Stimulated activated CD4-positive, alpha-beta T cell treated with anti-CD3 and anti-CD28 coated beads, Interleukin-12 subunit alpha, Interleukin-12 subunit beta, amount 100 ng/mL, for 48 hours (primary cell): ENCODE measurements around the gene CD46.

ENCODE experiments used
- DNase-seq, 3 donors: peaks; one replicate each; pipeline ENCODE4 v3.0.0-alpha.2; 2020; ENCODE audit warnings: low read depth in 2 of 3, low spot score in 1 of 3

Gene CD46

DNA sequence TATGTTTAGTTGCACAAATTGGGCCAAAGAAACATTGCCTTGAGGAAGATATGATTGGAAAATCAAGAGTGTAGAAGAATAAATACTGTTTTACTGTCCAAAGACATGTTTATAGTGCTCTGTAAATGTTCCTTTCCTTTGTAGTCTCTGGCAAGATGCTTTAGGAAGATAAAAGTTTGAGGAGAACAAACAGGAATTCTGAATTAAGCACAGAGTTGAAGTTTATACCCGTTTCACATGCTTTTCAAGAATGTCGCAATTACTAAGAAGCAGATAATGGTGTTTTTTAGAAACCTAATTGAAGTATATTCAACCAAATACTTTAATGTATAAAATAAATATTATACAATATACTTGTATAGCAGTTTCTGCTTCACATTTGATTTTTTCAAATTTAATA lies 43.0 kb downstream of the CD46 start:
- no peak for DNase-seq

DNA sequence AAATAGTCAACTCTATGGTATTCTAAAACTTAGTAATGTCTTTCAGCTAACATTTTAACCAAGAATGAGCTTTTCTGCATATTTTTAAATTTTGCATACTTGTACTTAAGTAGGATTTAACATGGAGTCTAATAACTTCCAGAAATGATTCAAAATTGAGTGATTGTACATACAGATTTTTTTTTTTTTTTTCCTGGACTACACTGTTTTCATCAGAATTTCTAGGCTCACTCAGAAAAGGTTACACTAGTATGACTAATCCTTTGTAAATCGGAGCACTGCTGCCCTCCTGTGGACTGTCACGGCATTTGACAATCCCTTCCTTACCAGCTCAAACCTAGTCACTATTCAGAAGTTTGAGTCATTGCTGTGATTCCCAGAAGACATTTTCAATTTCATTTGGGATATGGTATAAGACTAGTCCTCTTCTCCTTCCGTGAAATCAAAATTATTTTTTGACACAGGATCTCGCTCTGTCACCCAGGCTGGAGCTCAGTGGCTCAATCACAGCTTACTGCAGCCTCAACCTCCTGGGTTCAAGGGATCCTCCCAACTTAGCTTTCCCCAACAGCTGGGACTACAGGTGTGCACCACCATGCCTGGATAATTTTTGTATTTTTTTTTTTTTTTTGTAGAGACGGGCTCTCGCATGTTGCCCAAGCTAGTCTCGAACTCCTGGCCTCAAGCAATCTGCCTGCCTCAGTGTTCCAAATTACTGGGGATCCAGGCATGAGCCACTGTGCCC lies 45.5 kb downstream of the CD46 start:
- DNase-seq, result peak; percentile 67 to 80 (median 75)

DNA sequence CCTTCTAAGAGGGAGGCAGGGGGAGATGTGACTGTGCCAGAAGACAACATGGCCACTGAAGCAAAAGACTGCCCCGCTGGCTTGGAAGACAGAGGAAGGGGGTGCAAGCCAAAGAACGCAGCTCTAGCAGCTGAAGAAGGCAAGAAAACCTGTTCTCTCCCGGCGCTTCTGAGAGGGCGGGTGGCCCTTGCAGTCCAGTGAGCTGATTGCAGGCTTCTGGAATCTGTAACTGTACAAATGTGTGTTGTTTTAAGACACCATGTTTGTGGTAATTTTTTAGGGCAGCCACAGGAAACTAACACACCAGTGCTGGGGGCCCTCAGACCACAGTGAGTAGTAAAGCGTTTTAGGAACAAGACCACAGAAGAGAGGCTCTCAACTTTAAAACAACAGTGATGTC lies 47.0 kb downstream of the CD46 start:
- no peak for DNase-seq

DNA sequence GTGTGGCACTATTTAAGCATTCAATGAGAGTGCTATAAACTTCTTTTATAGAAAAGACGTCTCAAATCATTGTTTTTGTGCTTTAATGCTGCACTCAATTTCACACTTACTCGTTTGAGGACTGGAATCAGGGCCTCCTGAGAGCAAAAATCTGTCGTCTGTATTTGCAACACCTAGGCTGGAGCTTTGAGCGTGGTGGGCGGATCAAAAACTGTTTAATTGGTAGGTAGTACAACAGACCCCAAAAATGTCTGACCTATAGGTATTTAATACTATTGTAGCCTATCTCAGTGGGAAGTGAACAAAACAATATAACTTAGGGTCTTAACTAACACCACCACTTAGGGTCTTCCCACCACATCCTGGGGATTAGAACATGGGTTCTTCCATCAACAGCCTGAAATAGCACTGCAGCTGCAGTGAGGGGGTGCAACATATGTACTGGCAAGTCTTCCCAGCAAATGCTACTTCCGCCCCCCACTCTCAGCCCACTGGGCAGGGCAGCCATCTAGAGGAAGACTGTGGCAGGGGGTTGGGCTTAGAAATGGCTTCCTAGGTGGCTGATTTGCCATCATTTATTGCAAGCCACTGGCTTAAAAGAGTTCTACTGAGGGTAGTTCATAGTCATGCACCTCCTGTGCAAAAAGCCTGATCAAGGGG lies 48.3 kb downstream of the CD46 start:
- no peak for DNase-seq

DNA sequence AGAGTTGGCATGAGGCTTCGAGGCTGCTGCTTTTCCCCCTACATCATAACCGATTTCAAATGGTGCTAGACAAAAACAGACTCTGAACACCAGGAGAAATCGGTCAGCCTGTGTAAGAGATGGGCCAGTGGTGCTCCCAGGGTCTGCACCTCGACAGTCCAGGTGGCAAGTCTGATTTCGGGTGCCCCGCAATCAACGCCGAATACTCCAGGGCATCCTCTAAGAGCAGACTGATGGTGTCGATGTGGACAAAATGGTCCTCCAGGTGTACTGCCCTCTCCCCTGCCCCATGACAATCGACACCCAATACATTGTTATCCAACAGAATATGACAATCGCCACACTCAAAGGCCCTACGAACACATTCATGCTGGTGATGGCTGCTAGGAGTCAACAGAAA lies 50.0 kb downstream of the CD46 start:
- DNase-seq, result no peak

DNA sequence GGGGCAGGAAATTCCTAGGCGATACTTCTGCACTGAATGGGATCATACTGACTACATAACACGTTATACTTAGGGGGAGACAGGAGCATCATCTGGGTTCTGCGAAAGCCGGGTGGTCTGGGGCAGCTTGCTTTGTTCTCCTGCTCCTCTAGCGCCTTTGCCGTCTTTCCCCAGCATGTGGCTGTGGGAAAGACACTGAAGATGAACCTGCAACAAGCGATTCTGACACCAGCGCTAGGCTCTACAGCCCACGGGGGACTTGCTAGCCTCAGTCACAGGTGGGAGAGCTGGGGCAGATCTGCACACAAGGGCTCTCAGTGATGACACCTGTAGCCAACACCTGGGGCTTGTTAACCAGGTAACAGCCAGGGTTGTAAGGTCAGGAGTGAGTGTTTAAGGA lies 51.8 kb downstream of the CD46 start:
- no peak for DNase-seq

DNA sequence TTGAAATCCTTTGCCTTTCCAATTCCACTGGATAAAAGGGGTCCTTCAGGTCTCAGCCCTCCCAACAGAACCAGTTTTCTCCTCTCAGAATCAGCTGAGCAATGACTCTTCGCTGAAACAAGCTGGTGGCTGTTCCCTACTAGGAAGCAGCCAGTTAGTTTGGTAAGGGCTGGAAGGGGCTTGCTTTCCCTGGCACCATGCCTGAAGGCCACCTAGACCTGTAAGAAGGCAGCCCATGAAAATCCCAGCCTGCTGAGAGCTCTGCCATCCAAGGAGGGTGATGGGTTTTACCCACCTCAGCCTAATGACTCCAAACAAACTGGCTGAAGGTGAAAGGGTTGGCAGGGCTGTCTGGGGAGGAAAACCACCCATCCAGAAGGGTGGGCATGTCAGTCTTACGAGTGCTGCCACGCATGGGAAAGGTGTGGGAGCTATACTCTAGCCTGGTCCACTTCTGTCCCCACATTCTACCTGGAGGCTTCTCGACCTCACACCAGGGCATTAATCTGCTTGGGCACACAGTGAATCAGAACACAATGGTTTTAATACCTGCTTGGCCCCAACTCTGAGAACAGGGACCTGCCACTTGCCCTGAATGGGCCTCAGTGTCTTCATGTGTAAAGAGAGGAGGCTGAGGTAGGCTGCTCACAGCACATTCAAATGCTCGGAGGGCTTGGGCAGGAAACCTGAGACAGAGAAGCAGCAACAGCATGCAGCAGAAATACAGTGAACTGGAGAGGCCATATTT lies 53.0 kb downstream of the CD46 start:
- no peak for DNase-seq

DNA sequence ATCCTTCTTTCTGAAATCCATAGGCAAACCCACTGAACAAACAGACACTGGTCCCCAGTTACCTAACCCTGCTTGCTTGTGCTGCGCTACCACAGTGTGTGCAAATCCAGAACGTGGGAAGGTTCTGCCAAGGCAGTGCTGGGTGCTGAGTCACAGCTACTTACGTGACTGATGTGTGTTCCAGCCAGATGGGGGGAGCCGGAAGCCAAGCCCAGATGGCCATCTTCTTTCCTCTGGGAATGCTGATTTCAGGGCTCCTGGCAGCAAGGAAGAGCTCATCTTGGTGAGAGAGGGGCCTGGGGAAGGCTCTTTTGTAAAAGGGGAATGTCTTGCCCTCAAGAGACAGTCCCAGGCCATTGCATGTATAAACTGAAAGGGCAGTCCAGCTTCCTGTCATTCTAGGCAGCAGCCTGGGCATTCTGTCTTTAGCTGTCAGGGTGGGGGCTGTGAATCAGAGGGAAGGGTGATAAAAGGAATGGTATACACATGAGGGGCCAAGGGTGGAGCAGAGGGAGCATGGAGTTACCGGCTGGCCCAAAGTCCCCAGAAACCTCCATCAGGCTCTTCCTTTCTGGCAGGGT lies 54.1 kb downstream of the CD46 start:
- no peak for DNase-seq

DNA sequence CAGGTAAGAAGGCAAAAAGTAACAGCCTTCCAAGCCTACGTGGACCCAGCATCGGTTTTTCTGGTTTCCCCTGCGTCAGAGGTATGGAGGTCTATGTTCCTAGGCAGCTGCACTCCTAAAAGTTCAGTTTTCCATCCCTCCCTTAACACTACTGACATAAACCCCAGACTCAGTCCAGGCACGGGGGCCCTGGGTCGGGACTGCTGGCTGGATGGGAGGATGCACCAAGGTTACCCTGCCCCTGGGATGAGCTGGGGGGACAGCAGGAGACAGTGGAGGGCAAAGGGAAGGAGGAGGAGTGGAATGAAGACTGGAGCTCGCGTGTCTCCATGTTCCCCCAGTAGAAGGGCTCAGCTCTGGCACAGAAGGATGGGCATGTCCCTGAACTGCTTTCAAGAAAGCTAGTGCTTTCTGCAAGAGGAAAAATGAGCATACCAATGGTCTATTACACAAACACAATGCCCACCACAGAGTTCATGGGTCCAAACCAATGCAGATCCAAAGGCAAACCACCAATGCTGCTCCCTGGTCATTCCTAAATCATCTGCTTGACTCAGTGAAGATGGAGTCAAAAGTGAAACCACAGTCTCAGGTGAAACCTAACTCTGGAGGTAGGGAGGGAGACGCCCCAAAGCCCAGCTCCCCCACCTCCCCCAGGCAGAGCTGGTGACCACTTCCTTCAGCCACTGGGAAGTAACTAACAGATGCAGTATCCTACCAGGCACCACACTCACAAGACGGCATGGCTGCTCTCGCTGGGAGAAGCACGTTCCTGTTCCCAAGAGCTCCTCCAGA lies 54.9 kb downstream of the CD46 start:
- DNase-seq, result no peak

DNA sequence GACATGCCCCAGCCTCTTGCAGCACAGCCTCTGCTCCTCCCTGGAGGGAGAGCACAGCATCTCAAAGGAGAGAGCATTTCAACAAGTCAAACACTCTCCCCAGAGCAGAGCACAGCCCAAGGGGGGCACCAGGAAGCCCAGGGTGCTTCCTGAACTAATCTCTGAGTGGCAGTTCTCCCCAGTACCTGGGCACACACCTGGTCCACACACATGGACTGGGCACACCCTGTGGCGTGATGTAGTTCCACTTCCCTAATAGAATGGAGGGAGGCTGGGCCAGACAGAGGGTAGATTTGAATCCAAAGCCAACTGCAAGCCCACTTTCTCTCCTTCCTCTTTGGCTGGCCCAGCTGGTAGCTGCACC lies 55.5 kb downstream of the CD46 start:
- no peak for DNase-seq

DNA sequence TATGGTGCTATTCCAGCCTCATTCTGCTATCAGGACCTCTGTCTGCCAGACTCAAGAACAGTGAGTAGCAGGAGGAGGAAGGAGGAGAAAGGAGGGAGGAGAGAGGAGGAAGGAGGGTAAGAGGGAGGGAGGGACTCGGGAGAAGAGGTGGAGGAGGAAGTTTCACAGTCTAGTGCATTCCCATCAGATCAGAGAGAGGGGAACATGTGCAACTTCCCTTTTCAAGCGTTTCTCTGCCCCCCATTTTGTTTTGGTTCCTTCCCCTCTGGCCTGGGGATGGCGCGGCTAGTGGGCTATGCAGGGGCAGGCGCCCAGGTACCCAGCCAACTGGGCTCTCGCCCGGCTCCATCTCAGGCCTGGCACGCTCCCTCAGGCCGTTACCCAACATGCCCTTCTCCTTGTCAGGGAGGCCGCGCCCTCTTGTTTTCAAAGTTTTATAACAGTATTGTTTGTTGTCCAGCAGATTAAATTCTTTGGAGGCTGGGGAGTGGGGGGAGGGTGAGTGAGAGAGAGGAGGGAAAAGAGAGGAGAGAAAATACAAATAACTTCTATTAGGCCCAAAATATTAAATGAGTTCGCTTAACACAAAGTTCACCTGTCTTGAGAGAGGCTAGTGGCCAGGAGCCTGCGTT lies 56.0 kb downstream of the CD46 start:
- DNase-seq, result no peak

DNA sequence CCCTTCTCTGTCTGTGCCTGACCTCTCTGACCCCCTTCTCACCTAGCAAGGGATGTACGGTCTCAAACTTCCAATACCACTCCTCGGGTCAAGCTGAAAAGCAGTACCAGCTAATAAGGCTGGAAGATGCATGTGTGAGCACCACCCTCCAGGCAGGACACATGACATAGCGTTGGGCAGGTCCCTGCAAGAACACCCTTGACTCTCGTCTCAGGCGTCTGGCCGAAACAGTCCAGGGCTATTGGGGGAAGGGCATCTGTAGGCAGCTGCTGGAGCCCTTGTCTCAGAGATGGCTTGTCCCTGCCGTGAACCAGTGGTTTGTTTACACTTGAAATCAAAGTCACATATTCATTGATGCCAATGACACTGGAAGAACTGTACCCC lies 56.5 kb downstream of the CD46 start:
- no peak for DNase-seq

DNA sequence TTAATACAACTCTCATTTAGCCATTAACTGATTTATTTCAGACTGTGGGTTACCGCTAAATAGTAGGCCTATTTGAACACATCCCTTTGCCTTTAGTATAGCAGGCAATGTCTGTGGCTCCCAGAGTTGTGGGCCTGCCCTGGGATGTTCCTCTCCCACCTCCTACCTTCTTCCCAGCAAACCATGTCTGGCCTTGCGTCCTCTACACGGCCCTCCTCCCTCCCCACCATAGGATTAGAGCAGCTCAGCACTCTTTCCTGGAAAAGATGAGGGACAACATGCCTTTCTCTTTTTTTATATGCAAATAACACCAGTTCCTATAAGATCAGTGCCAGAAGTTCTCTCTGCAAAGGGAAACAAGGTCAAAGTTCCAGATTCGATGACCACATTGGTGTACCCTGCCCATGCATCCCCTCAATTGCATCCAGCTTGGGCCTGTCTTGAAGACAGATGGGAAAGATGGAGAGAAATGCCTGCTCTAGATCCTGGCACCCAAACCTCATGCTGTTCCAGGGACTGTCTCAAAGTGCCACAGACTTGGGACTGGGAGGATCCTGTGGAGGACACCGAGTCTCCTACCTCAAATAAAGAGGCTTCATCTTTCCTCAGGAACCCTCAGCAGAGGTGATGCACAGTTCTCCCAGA lies 57.2 kb downstream of the CD46 start:
- no peak for DNase-seq

DNA sequence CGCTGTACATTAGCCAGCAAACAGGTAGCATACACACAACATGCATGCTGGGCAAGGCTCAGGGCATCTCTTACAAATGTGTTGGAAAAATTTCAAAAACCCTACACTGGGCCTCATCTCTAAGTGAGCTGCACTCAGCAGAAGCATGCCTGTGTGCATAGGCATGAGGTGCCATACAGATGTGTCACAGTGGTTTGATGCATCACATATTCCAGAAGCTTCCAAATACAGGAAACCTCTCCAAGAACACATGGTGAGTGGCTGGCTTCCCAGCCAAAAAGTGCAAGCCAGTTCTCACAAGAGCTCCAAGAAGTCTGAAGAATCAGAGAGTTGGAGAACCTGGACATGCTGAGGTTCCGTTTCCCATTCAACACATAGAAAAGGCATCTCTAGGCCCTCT lies 58.3 kb downstream of the CD46 start:
- DNase-seq, result no peak

DNA sequence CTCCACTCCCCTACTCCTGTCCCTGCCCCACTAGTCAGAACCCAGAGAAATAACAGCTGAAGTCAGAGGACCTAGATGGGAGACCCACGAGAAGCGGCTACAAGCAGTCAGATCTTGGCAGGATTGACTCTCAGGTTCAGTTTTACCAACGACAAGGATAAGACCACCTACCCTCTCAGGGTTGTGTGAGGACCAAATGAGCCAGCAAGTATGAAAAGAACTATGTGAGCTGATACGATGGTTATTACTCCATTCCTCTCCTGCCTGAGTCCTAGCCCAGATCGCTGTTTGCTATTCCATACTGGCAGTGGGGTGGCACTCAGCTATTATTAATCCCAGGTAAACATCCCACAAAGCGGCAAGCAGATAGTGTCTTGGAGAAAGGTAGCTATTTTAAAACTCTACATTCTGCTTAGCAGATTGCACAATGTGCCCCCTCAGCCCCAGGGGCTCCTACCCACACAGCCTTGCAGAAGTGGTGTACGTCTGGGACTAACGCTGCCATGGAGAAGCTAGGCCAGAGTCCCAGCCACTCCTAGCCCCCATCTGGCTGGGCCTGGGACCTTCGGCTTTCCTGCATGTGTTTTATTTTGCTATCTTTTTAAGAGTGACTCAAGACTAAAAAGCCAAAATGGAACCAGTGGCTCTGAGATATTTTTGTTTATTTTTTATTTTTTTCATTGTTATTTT lies 58.9 kb downstream of the CD46 start:
- no peak for DNase-seq

DNA sequence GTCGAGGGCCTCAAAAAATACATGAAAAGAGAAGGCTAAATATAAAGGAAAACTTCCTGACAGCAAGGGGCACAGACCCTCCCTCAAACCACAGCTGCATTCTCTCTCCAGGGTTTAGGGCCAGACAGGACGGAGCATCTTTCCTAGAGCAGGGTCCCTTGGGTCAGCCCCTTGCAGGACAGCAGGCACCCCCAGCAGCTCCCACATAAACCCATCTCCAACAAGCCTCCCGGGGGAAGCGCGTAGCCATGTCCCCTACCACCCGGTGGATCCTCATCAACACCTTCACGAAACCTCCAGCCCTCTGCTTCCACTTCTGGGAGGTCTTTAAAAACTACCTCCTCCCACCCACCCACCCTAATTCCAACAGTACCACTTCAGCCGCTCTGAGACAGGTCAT lies 59.5 kb downstream of the CD46 start:
- DNase-seq, result no peak

DNA sequence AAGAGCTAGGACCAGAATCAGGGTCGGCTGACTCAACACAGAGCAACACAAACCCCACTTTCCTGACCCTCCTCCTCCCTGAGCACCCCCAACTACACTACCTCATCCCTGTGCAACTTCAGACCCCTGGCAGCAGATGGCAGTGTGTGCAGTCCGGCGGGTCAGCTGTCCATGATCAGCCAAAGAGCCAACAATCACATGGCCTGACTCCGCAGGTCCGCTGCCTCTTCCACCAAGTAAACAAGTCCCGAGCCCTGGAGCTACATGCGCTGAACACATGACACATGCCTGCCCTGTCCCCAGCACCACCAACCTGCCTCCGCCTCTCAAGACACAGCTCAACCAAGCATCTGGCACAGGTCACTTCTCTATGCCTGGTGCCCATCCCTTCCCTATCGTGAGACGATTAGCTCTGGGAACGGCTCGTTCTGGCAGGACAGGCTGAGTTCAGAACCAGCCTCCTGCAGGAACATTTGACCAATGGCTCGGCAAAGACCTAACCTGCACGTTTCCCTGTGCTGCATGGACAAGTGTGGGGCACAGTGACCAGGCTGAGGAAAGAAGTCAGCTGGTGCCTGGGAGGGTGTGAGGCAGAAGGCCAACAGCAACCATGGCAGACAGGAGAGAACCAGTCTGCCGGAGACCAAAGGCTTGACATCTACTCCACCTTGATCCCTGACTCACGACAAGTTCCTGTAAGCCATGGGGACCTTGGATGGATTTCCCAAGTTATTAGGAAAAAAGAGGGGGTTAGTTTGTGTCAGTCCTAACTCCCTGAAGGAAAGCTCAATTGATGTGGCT lies 60.3 kb downstream of the CD46 start:
- no peak for DNase-seq

DNA sequence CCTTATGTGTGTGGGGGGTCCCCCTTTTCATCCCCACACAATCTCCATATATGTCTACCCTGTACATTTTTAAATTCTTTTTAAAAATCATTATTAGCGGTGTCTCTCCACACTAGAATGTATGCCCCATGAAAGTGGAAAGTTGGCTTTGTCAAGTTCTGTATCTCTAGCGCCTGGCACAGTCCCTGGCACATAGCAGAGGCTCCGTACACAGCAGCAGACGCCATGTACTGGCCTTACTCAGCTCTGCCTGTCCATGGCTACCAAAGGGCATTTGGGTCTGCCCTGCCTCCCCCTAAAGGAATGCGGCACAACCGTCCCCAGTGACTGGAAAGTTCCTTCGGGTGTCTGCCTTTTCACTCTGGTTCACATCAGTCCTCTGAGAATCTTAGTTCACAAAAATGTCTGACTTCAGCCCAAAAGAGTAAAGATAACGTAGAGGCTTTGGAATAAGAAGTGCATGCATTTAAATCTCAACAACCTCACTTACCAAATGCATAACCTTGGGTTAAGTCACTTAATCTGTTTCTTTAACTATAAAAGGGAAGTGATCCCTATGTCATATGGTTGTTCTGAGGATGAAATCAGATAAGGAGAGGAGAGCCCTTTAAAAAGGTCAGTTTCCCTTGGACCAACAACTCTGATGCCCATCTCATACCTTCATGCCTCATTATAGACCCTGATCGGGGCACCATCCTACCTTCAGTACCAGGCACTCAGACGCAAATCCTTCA lies 61.1 kb downstream of the CD46 start:
- DNase-seq, result no peak
